Measurements from ENCODE around the gene CKAP5. TPM values are rescaled to one million over a fixed set of nuclear protein-coding genes. Genes with fewer than 3 reads are reported as not detected.

The CKAP5 gene
- total RNA-seq, 1 experiment from 2014 or later: 166 TPM

DNA sequence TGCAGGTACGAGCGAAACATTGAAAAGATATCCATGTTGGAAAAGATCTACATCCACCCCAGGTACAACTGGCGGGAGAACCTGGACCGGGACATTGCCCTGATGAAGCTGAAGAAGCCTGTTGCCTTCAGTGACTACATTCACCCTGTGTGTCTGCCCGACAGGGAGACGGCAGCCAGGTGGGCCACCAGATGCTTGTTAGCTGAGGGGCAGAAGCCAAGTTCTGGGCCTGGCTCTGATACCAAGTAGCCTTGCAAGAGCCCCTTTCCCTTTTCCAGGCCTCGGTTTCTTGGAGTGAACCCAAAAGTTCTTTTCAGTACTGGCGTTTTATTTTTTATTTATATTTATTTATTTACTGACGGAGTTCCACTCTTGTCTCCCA is 117.4 kb downstream of the CKAP5 start (continued):
- TF ChIP-seq, protein P1, sequence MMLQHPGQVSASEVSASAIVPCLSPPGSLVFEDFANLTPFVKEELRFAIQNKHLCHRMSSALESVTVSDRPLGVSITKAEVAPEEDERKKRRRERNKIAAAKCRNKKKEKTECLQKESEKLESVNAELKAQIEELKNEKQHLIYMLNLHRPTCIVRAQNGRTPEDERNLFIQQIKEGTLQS (IDR thresholded peaks at IDR 0.05): no peak
- no peak for TF ChIP-seq CEBPB (IDR thresholded peaks at IDR 0.05; ENCODE audit: low read depth)

DNA sequence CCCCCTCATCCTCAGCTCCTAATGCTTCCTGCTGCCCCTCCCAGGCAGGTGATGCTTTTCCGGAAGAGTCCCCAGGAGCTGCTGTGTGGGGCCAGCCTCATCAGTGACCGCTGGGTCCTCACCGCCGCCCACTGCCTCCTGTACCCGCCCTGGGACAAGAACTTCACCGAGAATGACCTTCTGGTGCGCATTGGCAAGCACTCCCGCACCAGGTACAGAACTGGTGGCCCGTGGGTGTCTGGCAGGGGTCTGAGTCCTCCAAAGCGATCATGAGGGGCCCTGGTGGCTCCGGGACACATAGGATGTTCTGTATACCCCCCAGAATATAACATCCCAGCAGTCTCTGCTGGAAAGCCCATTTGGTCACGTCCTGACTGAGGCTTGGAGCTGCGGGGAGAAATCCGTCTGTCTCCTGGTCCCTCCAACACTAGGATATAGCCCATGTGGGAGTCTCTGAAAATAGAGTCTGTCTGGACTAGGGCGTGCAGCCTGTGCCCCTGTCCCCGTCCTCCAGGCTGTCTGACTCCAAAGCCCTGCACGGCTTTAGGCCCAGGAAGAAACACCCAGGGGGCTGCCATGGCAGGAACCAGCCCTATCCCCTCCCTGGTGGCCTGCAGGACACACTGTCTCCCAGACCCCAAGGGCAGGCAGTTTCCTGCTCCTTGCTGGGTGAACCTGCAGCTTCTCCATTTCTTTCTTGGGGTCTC is 118.0 kb downstream of the CKAP5 start:
- Histone ChIP-seq H3K9me3 (ENCODE audit: control insufficient read depth in 1 of 2, insufficient read depth in 1 of 2, low read depth in 1 of 2, low read length in 2 of 2) (no peaks in the 10 kb centered on the region), H3K9me2 (ENCODE audit: insufficient read depth) (no peaks in the 10 kb centered on the region), H3K9ac (ENCODE audit: low read length) (no peak overlapping the region), H3K36me3 (ENCODE audit: control insufficient read depth in 1 of 2, insufficient read depth in 2 of 2, low read length in 2 of 2) (no peaks in the 10 kb centered on the region), H3K4me1 (ENCODE audit: control insufficient read depth in 1 of 2, insufficient read depth in 2 of 2, low read length in 2 of 2) (no peaks in the 10 kb centered on the region), H3K4me3 (replicated peaks in 1 of 2; ENCODE audit: low read depth in 1 of 2, low read length in 2 of 2) (no peak overlapping the region), H3K79me2 (ENCODE audit: insufficient read depth, low read length) (no peaks in the 10 kb centered on the region), H3K27ac (ENCODE audit: low read depth, low read length) (no peak overlapping the region), H3K4me2 (ENCODE audit: low read length) (no peak overlapping the region), H3K27me3 (ENCODE audit: insufficient read depth, low read length) (no peaks in the 10 kb centered on the region), H2AFZ (ENCODE audit: low read depth, low read length, poor library complexity, severe bottlenecking) (no peak overlapping the region), H4K20me1 (ENCODE audit: insufficient read depth) (no peaks in the 10 kb centered on the region)
- ChIA-PET RAD21 (ENCODE audit: low non-redundant PET in 1 of 2, low total read pairs in 2 of 2, uncharacterized antibody in 2 of 2, unreplicated experiment in 2 of 2) (no interaction called here), CTCF (no interaction called here), POLR2A (no interaction called here)
- BruUV-seq (replicated peaks): no TSS peak
- no peak for ATAC-seq
- DNase-seq (ENCODE audit: low read depth, low spot score): no peak
- intact Hi-C loops (cut with micrococcal nuclease): no loop called here
- TF ChIP-seq, protein P2, sequence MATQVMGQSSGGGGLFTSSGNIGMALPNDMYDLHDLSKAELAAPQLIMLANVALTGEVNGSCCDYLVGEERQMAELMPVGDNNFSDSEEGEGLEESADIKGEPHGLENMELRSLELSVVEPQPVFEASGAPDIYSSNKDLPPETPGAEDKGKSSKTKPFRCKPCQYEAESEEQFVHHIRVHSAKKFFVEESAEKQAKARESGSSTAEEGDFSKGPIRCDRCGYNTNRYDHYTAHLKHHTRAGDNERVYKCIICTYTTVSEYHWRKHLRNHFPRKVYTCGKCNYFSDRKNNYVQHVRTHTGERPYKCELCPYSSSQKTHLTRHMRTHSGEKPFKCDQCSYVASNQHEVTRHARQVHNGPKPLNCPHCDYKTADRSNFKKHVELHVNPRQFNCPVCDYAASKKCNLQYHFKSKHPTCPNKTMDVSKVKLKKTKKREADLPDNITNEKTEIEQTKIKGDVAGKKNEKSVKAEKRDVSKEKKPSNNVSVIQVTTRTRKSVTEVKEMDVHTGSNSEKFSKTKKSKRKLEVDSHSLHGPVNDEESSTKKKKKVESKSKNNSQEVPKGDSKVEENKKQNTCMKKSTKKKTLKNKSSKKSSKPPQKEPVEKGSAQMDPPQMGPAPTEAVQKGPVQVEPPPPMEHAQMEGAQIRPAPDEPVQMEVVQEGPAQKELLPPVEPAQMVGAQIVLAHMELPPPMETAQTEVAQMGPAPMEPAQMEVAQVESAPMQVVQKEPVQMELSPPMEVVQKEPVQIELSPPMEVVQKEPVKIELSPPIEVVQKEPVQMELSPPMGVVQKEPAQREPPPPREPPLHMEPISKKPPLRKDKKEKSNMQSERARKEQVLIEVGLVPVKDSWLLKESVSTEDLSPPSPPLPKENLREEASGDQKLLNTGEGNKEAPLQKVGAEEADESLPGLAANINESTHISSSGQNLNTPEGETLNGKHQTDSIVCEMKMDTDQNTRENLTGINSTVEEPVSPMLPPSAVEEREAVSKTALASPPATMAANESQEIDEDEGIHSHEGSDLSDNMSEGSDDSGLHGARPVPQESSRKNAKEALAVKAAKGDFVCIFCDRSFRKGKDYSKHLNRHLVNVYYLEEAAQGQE (IDR thresholded peaks at IDR 0.05; ENCODE audit: low read depth): no peak
- TF ChIP-seq, protein P3, sequence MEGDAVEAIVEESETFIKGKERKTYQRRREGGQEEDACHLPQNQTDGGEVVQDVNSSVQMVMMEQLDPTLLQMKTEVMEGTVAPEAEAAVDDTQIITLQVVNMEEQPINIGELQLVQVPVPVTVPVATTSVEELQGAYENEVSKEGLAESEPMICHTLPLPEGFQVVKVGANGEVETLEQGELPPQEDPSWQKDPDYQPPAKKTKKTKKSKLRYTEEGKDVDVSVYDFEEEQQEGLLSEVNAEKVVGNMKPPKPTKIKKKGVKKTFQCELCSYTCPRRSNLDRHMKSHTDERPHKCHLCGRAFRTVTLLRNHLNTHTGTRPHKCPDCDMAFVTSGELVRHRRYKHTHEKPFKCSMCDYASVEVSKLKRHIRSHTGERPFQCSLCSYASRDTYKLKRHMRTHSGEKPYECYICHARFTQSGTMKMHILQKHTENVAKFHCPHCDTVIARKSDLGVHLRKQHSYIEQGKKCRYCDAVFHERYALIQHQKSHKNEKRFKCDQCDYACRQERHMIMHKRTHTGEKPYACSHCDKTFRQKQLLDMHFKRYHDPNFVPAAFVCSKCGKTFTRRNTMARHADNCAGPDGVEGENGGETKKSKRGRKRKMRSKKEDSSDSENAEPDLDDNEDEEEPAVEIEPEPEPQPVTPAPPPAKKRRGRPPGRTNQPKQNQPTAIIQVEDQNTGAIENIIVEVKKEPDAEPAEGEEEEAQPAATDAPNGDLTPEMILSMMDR (IDR thresholded peaks at IDR 0.05 in 2 of 3, conservative IDR thresholded peaks at IDR 0.05 in 1 of 3; ENCODE audit: borderline replicate concordance in 1 of 3, insufficient read depth in 1 of 3, low read depth in 2 of 3, low read length in 2 of 3): no peak
- TF ChIP-seq, protein P4, sequence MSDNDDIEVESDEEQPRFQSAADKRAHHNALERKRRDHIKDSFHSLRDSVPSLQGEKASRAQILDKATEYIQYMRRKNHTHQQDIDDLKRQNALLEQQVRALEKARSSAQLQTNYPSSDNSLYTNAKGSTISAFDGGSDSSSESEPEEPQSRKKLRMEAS (IDR thresholded peaks at IDR 0.05): no peak
- TF ChIP-seq SIN3A (IDR thresholded peaks at IDR 0.05; ENCODE audit: low read depth): no peak
- TF ChIP-seq POLR2AphosphoS5 (IDR thresholded peaks at IDR 0.05; ENCODE audit: low read depth, low read length): no peak
- no peak for TF ChIP-seq YY1 (IDR thresholded peaks at IDR 0.05; ENCODE audit: extremely low read depth, insufficient replicate concordance, low read depth, low read length)
- TF ChIP-seq, protein P5, sequence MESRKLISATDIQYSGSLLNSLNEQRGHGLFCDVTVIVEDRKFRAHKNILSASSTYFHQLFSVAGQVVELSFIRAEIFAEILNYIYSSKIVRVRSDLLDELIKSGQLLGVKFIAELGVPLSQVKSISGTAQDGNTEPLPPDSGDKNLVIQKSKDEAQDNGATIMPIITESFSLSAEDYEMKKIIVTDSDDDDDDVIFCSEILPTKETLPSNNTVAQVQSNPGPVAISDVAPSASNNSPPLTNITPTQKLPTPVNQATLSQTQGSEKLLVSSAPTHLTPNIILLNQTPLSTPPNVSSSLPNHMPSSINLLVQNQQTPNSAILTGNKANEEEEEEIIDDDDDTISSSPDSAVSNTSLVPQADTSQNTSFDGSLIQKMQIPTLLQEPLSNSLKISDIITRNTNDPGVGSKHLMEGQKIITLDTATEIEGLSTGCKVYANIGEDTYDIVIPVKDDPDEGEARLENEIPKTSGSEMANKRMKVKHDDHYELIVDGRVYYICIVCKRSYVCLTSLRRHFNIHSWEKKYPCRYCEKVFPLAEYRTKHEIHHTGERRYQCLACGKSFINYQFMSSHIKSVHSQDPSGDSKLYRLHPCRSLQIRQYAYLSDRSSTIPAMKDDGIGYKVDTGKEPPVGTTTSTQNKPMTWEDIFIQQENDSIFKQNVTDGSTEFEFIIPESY (IDR thresholded peaks at IDR 0.05; ENCODE audit: extremely low read depth, insufficient replicate concordance, low read length): no peak
- no peak for TF ChIP-seq FOSL1 (IDR thresholded peaks at IDR 0.05; ENCODE audit: low read depth)
- TF ChIP-seq EZH2 (IDR thresholded peaks at IDR 0.05): no peak
- TF ChIP-seq ELF1 (IDR thresholded peaks at IDR 0.05; ENCODE audit: borderline replicate concordance, low read depth): no peak
- TF ChIP-seq ZNF274 (IDR thresholded peaks at IDR 0.05; ENCODE audit: low read depth, low read length): no peak
- no peak for TF ChIP-seq RAD21 (IDR thresholded peaks at IDR 0.05; ENCODE audit: low read depth)
